EH (cell line): ENCODE data around the gene CFAP46.

Experiments used
- DNase-seq: peaks from one replicate; pipeline ENCODE4 v3.0.0-alpha.2; 2015; ENCODE audit warnings: low read depth

The CFAP46 gene

GRCh38 chr10:132942101-132943057 lies at the start of gene CFAP46:
Gene CFAP46, minus strand, starts transcription at chr10:132942570. Its CDS starts 86 bp downstream, at chr10:132942484.
- DNase-seq = peak; percentile 63

GRCh38 chr10:132991706-132992432 lies 49.5 kb upstream of the CFAP46 start:
- no peak for DNase-seq

- no peak for DNase-seq
Measured at GRCh38 chr10:132990684-132991545, 48.5 kb upstream of the CFAP46 start.

GRCh38 chr10:132989476-132990415 lies 47.4 kb upstream of the CFAP46 start:
- no peak for DNase-seq

- DNase-seq = no peak
Measured at GRCh38 chr10:132988988-132989387, 46.6 kb upstream of the CFAP46 start.

- DNase-seq = peak; percentile 96
Measured at GRCh38 chr10:132987671-132988571, 45.6 kb upstream of the CFAP46 start.

GRCh38 chr10:132986978-132987377 lies 44.6 kb upstream of the CFAP46 start:
- no peak for DNase-seq

- DNase-seq = no peak
Measured at GRCh38 chr10:132986576-132986975, 44.2 kb upstream of the CFAP46 start.

- DNase-seq = no peak
Measured at GRCh38 chr10:132986076-132986475, 43.7 kb upstream of the CFAP46 start.

- no peak for DNase-seq
Measured at GRCh38 chr10:132985546-132985900, 43.2 kb upstream of the CFAP46 start.

- peak; percentile 53 for DNase-seq
Measured at GRCh38 chr10:132984801-132985545, 42.6 kb upstream of the CFAP46 start.

GRCh38 chr10:132984008-132984295 lies 41.6 kb upstream of the CFAP46 start:
- DNase-seq = no peak

- no peak for DNase-seq
Measured at GRCh38 chr10:132983252-132984007, 41.1 kb upstream of the CFAP46 start.

- no peak for DNase-seq
Measured at GRCh38 chr10:132982301-132982989, 40.1 kb upstream of the CFAP46 start.

- no peak for DNase-seq
Measured at GRCh38 chr10:132981746-132982145, 39.4 kb upstream of the CFAP46 start.

GRCh38 chr10:132981173-132981555 lies 38.8 kb upstream of the CFAP46 start:
- no peak for DNase-seq

- DNase-seq = no peak
Measured at GRCh38 chr10:132980426-132981172, 38.2 kb upstream of the CFAP46 start.
